ENCODE data around the gene GPR108.

- TF ChIP-seq CTCF (IDR thresholded peaks at IDR 0.05) (no peak), TCF7L2 (IDR thresholded peaks at IDR 0.05; ENCODE audit: low read depth, low read length) (no peak), SIN3A (IDR thresholded peaks at IDR 0.05; ENCODE audit: borderline replicate concordance, insufficient read depth, low read depth, low read length) (no peak)
Observed at GRCh38 chr19:6766357-6767080, 29.1 kb upstream of the GPR108 start.
